Heart left ventricle (tissue), 16 donors: ENCODE data around the gene PTPRD. TPM values are rescaled to one million over a fixed set of nuclear protein-coding genes. Genes with fewer than 3 reads are reported as not detected.

ENCODE experiments used
- ATAC-seq, 4 donors: fragments of 200-7000 bp; cut with Tn5 transposase; one replicate each; pipeline ENCODE4 v1.9.1; 2020 to 2022; ENCODE audit warnings: moderate library complexity in 4 of 4, mild to moderate bottlenecking in 3 of 4, moderate number of reproducible peaks in 1 of 4
- DNase-seq, 5 donors: peaks; one replicate each; pipeline ENCODE4 v3.0.0-alpha.2; 2020
- H3K27ac ChIP-seq, 12 donors: fragments of 200-600 bp; sonication (generic) in 4 of 12; one replicate each; pipeline versions ENCODE4 v1.5.0 to v1.8.0; 2016 to 2022; ENCODE audit warnings: mild to moderate bottlenecking in 2 of 12
- H3K27me3 ChIP-seq, 9 donors: fragments of 200-600 bp; sonication (generic) in 2 of 9; one replicate each; pipeline versions ENCODE4 v1.5.1 to v1.8.0; 2016 to 2022; ENCODE audit warnings: mild to moderate bottlenecking in 3 of 9
- H3K36me3 ChIP-seq, 9 donors: fragments of 200-600 bp; sonication (generic) in 2 of 9; one replicate each; pipeline versions ENCODE4 v1.5.0 to v1.8.0; 2018 to 2022; ENCODE audit warnings: mild to moderate bottlenecking in 2 of 9
- H3K4me1 ChIP-seq, 12 donors: fragments of 200-600 bp; sonication (generic) in 4 of 12; one replicate each; pipeline versions ENCODE4 v1.5.0 to v1.8.0; 2016 to 2022; ENCODE audit warnings: mild to moderate bottlenecking in 3 of 12
- H3K4me3 ChIP-seq, 12 donors: fragments of 200-600 bp; sonication (generic) in 4 of 12; one replicate each; pipeline versions ENCODE4 v1.5.0 to v1.8.0; 2017 to 2022; ENCODE audit warnings: mild to moderate bottlenecking in 9 of 12, moderate library complexity in 4 of 12
- H3K9me3 ChIP-seq, 12 donors: fragments of 200-600 bp; sonication (generic) in 4 of 12; one replicate each; pipeline versions ENCODE4 v1.5.0 to v1.8.0; 2016 to 2022; ENCODE audit warnings: mild to moderate bottlenecking in 1 of 12
- CTCF ChIP-seq, 12 donors: fragments of 200-600 bp; sonication (generic) in 4 of 12; IDR thresholded peaks; one replicate each; pipeline versions ENCODE4 v1.5.0 to v1.8.0; 2018 to 2022; ENCODE audit warnings: antibody characterized with exemption in 12 of 12, mild to moderate bottlenecking in 5 of 12
- POLR2A ChIP-seq, 2 donors: fragments of 450-650 bp; IDR thresholded peaks; one replicate each; pipeline ENCODE4 v1.6.1; 2017; ENCODE audit warnings: antibody characterized with exemption in 2 of 2, mild to moderate bottlenecking in 2 of 2, moderate library complexity in 2 of 2
- WGBS, 4 donors: extraction: QIAGEN DNeasy Blood & Tissue Kit in 2 of 4; methylation state at CpG; one replicate each; pipeline versions ENCODE4 v1.1.5 to v1.1.7; 2013 to 2018; 5-methylcytosine and 5-hydroxymethylcytosine counted together
- intact Hi-C, 10 donors: fragments of 100-400 bp; cut with DNase I; formaldehyde crosslinking; loops; one replicate each; pipeline versions ENCODE4 v1.11.1 to v1.14.2; 2022
- polyA plus RNA-seq, 2 donors: library from polyadenylated mRNA; stranded (reverse); fragments of 200-250 nt; gene quantifications; one replicate each; pipeline ENCODE4 v1.2.3, GENCODE V29; 2013
- total RNA-seq, 9 donors: library from RNA; depleted of rRNA in 2 of 9; stranded (reverse); fragments of >200 nt in 2 of 9; fragmentation: NEBNext Ultra II Directional in 3 of 9; extraction: Animal tissue kit (Norgen Biotek cat#: 25700) in 3 of 9; gene quantifications; one replicate each; pipeline versions ENCODE4 v1.1.0 to v1.2.4, GENCODE V29; 2016 to 2023
- donor health status: ischemic (EF 13 %, LVEDD 7.1; RV severe dilation, severe dysfunction).
- donor health status: healthy with polysubstance abuse.
- donor health status: DM: no; HTN: yes; CAD: no.
- donor health status: DM: no; HTN: no; CAD: no.
- donor health status: ischemic (EF 25% LVEDD 6.9; RV normal size, moderate dysfunction).
- donor health status: ischemic (EF 25% LVEDD 5.7; RV mildly dilated, moderate dysfunction).
- donor health status: healthy.
- donor health status: DM: yes; HTN: yes; CAD: no.
- donor health status: ischemic (EF 35%, LVEDD 5.7; RV mildly dilated, moderate dysfunction).
- donor health status: nonischemic (EF 11% LVEDD 7.7; RV severe dilation, severe dysfunction).
- donor health status: DM: yes; HTN: yes; CAD: no.
- donor health status: PGD.
- donor health status: ischemic (EF 29% LVEDD 5.4; RV normal size, mild dysfunction).
- donor health status: nonischemic (EF 23%, LVEDD 6.1; RV moderate dilation, normal function).

Gene PTPRD
- total and polyA plus RNA-seq, 11 donors = 1.4 to 25.3 (median 15.1) TPM

GRCh38 chr9:9552665-9553064 is 1060.1 kb downstream of the PTPRD start:
- no peaks in the 10 kb centered on the region for H3K4me1 ChIP-seq
- H3K9me3 ChIP-seq = no peaks in the 10 kb centered on the region
- H3K36me3 ChIP-seq = no peaks in the 10 kb centered on the region
- no peak for DNase-seq
- WGBS, 4 donors = 63 to 88% (median 75%) methylated on average over 2 of the region's 2 CpGs
- ATAC-seq = no peak
- intact Hi-C loops = no loop called here
- H3K27me3 ChIP-seq = no peaks in the 10 kb centered on the region
- TF ChIP-seq CTCF (IDR thresholded peaks at IDR 0.05) (no peak), POLR2A (IDR thresholded peaks at IDR 0.05) (no peak)
- H3K4me3 ChIP-seq = no peak overlapping the region
- H3K27ac ChIP-seq = no peak overlapping the region

GRCh38 chr9:9538766-9539165 is 1074.0 kb downstream of the PTPRD start:
- ATAC-seq (no peak), DNase-seq (no peak)
- no peak overlapping the region for H3K4me3 ChIP-seq
- no peak for TF ChIP-seq CTCF (IDR thresholded peaks at IDR 0.05)
- TF ChIP-seq POLR2A (IDR thresholded peaks at IDR 0.05) = no peak
- intact Hi-C loops = no loop called here
- no peaks in the 10 kb centered on the region for H3K36me3 ChIP-seq
- no peaks in the 10 kb centered on the region for H3K4me1 ChIP-seq
- H3K27ac ChIP-seq = no peak overlapping the region
- H3K27me3 ChIP-seq = no peaks in the 10 kb centered on the region
- H3K9me3 ChIP-seq = peaks cover 0 to 6% (median 0%) of the 10 kb centered on the region in 12 donors

GRCh38 chr9:9538356-9538755 is 1074.4 kb downstream of the PTPRD start:
- Histone ChIP-seq H3K36me3 (no peaks in the 10 kb centered on the region), H3K4me3 (no peak overlapping the region), H3K27me3 (no peaks in the 10 kb centered on the region), H3K4me1 (no peaks in the 10 kb centered on the region), H3K27ac (no peak overlapping the region), H3K9me3 (peaks cover 0 to 6% (median 0%) of the 10 kb centered on the region in 12 donors)
- intact Hi-C loops = no loop called here
- TF ChIP-seq CTCF (IDR thresholded peaks at IDR 0.05) (no peak), POLR2A (IDR thresholded peaks at IDR 0.05) (no peak)
- no peak for DNase-seq
- ATAC-seq = no peak
- WGBS, 4 donors = 82 to 85% (median 84%) methylated on average over 4 of the region's 4 CpGs

GRCh38 chr9:9536523-9536922 is 1076.3 kb downstream of the PTPRD start:
- Histone ChIP-seq H3K36me3 (no peaks in the 10 kb centered on the region), H3K9me3 (no peaks in the 10 kb centered on the region), H3K27ac (no peak overlapping the region), H3K4me1 (no peaks in the 10 kb centered on the region), H3K27me3 (no peaks in the 10 kb centered on the region), H3K4me3 (no peak overlapping the region)
- intact Hi-C loops = no loop called here
- no peak for TF ChIP-seq CTCF (IDR thresholded peaks at IDR 0.05)
- TF ChIP-seq POLR2A (IDR thresholded peaks at IDR 0.05) = no peak
- ATAC-seq (peak in 2 of 4 donors; percentile 52 to 78), DNase-seq (no peak)
- WGBS, 4 donors = 12 to 14% (median 13%) methylated on average over 9 of the region's 9 CpGs
